Mucosa of rectum (tissue), 2 donors: ENCODE data around the gene SLC38A2.
A peak's percentile ranks its signal among the peaks of the same experiment; 100 is the strongest.

ENCODE experiments used
- H3K27ac ChIP-seq, 2 donors: one replicate each; pipeline ENCODE4 v1.7.0; 2013; ENCODE audit warnings: inconsistent platforms in 2 of 2, low read depth in 2 of 2, low read length in 2 of 2
- H3K27me3 ChIP-seq, 2 donors: one replicate each; pipeline ENCODE4 v1.7.0; 2013; ENCODE audit warnings: low read length in 2 of 2; ENCODE audit not compliant: control insufficient read depth in 2 of 2, insufficient read depth in 2 of 2
- H3K36me3 ChIP-seq, 2 donors: one replicate each; pipeline ENCODE4 v1.7.0; 2013; ENCODE audit warnings: low read length in 2 of 2; ENCODE audit not compliant: control insufficient read depth in 2 of 2, insufficient read depth in 2 of 2
- H3K4me1 ChIP-seq, 2 donors: one replicate each; pipeline ENCODE4 v1.7.0; 2013; ENCODE audit warnings: low read length in 2 of 2, mild to moderate bottlenecking in 1 of 2; ENCODE audit not compliant: control insufficient read depth in 2 of 2, insufficient read depth in 2 of 2
- H3K4me3 ChIP-seq, 2 donors: one replicate each; pipeline ENCODE4 v1.7.0; 2013; ENCODE audit warnings: low read length in 2 of 2
- H3K9ac ChIP-seq, 2 donors: one replicate each; pipeline ENCODE4 v1.7.0; 2013; ENCODE audit warnings: low read length in 2 of 2, low read depth in 1 of 2, mild to moderate bottlenecking in 1 of 2
- H3K9me3 ChIP-seq, 2 donors: one replicate each; pipeline ENCODE4 v1.7.0; 2013; ENCODE audit warnings: low read length in 2 of 2; ENCODE audit not compliant: control insufficient read depth in 2 of 2
- donor health status: healthy.
- donor health status: Normal muscosa, but diverticular disease.

The SLC38A2 gene

DNA sequence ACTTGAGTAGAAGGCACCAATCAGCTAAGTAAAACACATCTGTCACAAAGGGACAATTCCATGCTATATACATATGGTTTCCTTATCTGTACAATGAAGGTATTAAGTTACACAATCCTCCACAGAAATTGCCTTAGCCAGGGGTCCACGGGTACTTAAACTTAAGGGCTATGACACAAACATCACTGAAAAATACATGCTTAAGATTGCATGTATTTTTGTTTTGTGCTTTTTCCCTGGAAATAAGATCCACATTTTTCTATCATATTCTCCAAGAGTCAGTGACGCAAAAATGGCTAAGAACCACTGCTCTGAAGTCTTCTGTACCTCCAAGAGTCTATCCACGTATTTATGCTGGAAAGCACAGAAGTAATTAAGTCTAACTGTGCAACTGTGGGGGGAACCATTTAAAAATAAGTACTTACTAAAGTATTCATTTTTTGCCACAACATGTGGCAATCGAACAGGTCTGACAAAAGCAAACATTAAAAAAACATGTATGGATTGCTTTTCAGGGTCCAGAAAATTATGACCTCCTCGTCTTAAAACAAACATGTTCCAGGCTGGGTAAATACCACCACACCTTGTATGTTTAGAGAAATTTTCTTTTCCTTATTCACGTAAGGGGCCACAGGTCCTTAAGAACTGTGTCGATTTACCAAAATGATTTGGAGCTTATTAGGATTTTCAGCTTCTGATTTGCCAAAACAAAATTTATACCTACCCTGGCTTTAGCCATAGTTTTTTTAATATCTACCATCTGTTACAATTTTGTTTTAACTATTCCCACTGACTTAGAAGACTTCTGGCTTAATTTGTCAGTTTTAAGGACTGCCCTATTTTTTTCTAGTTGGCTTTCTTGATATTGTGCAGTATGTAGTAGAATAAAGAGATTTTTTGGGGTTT, 2.8 kb downstream of the SLC38A2 start:
- Histone ChIP-seq H3K27me3 (no peaks in the 10 kb centered on the region), H3K9ac (peak overlapping the region; percentile 94 to 95), H3K4me3 (peak overlapping the region; percentile 88 to 98), H3K27ac (peak overlapping the region; percentile 96 to 98), H3K9me3 (no peaks in the 10 kb centered on the region), H3K4me1 (peaks cover 52 to 60% of the 10 kb centered on the region in 2 donors), H3K36me3 (peaks cover 49 to 52% of the 10 kb centered on the region in 2 donors)

DNA sequence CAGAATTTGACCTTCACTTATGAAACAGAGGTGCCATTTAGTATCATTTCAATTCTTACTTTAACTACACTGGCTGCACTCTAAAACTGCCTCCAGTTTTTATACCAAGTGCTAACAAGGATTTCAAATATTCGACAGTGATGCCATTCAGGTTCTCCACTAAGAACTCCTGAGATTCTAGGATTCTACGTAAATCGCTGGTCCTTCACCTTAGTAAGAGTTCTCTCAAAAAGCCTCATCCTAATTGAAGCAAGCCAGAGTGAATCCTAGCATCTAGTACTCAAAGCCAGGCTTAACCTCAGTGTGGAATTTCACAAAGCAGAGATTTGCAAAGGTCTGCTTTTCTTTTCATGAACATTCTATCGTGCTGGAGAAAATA, 3.5 kb downstream of the SLC38A2 start:
- Histone ChIP-seq H3K9me3 (no peaks in the 10 kb centered on the region), H3K36me3 (peaks cover 54 to 59% of the 10 kb centered on the region in 2 donors), H3K27ac (peak overlapping the region; percentile 55 to 98), H3K9ac (peak overlapping the region; percentile 15 to 95), H3K27me3 (no peaks in the 10 kb centered on the region), H3K4me1 (peaks cover 52 to 59% of the 10 kb centered on the region in 2 donors), H3K4me3 (peak overlapping the region; percentile 88 to 98)

DNA sequence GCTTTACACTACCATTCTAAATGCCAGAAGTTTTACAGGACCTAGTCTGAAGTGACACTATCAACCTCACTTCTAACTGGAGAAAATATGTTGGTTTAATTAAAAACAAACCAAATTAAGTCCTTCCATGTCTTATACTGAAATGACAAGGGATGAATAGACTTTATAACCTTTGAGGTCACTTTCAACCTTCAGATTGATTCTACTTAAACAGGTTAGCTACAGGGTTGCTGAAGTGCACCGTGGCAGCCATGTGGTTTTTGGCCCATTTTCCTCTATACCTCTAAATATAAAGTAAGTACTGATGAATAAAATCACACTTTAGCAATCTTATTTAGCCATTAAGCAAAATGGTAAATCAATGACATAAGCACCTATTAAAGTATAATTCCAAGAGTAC, 3.9 kb downstream of the SLC38A2 start:
- peaks cover 48 to 55% of the 10 kb centered on the region in 2 donors for H3K4me1 ChIP-seq
- H3K9ac ChIP-seq: peak overlapping the region in 1 of 2 donors; percentile 95
- no peaks in the 10 kb centered on the region for H3K27me3 ChIP-seq
- H3K27ac ChIP-seq: peak overlapping the region in 1 of 2 donors; percentile 8
- peaks cover 58 to 63% of the 10 kb centered on the region in 2 donors for H3K36me3 ChIP-seq
- H3K4me3 ChIP-seq: peak overlapping the region; percentile 88 to 98
- H3K9me3 ChIP-seq: no peaks in the 10 kb centered on the region

DNA sequence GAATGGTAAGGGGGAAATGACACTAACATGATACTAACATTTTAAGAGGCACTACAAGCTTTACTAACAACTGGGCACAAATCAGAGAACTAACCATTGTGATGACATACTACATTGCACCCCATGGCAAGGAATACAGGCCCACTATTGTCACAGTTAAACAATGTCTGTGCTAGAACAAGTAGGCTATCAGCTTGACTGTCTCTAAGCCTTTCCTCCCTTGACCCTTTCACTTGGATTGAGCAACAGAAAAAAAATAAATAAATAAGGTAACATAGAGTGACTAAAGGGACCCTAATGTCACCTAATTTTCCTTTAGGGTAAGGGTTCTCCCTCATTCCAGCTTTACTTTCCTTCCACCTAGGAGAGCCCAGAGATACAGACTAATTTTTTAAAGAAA, 4.4 kb downstream of the SLC38A2 start:
- Histone ChIP-seq H3K4me1 (peaks cover 46 to 50% of the 10 kb centered on the region in 2 donors), H3K27me3 (no peaks in the 10 kb centered on the region), H3K4me3 (peak overlapping the region; percentile 8 to 37), H3K9me3 (no peaks in the 10 kb centered on the region), H3K36me3 (peaks cover 63 to 68% of the 10 kb centered on the region in 2 donors), H3K27ac (no peak overlapping the region), H3K9ac (peak overlapping the region in 1 of 2 donors; percentile 29)

DNA sequence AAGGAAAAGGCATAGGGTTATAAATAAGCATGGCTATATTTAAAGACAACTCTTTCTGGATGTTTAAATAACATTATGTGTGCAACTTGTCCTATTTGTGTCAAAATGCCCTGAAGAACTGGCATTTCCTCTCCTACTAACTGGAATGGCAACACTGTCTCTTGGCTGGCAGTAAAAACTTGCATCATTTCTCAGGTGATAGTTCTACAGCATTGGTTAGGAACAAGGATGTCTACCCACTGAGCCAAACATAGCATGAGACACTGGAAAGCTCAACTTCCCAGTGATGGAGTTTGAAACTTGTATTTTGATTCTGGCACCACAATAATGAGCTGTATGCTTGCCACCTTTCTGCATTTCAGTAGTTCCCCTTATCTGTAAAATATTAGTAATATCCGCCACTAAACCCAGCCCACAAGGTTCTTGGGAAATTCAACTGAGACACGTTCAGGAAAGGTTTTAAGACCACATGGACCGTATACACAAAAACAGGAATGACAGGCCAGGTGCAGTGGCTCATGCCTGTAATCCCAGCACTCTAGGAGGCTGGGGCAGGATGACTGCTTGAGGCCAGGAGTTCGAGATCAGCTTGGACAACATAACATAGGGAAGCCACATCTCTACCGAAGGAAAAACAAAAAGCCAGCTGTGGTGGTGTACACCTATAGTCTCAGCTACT, 5.1 kb downstream of the SLC38A2 start:
- Histone ChIP-seq H3K4me1 (peaks cover 46 to 50% of the 10 kb centered on the region in 2 donors), H3K36me3 (peaks cover 70 to 74% of the 10 kb centered on the region in 2 donors), H3K9me3 (no peaks in the 10 kb centered on the region), H3K27me3 (no peaks in the 10 kb centered on the region), H3K27ac (no peak overlapping the region), H3K9ac (peak overlapping the region in 1 of 2 donors; percentile 29), H3K4me3 (peak overlapping the region; percentile 8 to 37)

DNA sequence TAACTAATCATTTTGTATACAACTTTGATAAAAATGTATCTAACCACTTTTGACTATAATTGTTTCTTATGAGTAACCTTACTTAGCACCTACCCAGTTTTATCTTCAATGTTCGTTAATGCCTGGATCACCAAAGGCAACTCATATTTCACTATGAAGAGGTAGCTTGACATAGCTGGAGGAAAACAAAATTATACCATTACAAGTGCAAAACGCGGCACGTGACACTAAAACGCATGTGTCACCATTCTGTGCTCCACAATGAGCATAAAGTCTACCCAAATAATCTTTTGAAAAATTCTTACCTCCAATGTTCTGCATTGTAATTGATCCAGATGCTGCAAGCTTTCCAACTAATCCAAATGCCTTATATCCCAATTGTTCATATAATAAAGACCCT, 5.8 kb downstream of the SLC38A2 start:
- H3K4me1 ChIP-seq: peaks cover 46 to 50% of the 10 kb centered on the region in 2 donors
- no peaks in the 10 kb centered on the region for H3K27me3 ChIP-seq
- H3K36me3 ChIP-seq: peaks cover 77 to 81% of the 10 kb centered on the region in 2 donors
- no peak overlapping the region for H3K4me3 ChIP-seq
- no peak overlapping the region for H3K27ac ChIP-seq
- no peaks in the 10 kb centered on the region for H3K9me3 ChIP-seq
- no peak overlapping the region for H3K9ac ChIP-seq

DNA sequence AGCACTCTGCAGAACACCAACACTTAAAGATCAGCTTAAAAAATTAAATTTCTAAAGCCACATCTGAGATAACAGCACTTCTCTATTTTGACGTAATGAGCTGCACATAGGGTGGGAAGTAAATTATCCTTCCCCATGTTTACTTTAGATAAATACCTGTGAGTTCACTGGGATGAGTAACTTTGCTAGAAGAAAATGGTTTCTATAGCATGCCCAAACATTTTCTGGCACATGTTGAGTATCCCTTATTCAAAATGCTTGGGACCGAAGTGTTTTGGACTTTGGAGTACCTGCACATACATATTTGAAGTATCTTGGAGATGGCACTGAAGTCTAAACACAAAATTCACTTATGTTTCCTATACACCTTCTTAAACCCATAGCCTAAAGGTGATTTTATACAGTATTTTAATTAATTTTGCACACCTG, 6.6 kb downstream of the SLC38A2 start:
- Histone ChIP-seq H3K27ac (no peak overlapping the region), H3K4me3 (no peak overlapping the region)

DNA sequence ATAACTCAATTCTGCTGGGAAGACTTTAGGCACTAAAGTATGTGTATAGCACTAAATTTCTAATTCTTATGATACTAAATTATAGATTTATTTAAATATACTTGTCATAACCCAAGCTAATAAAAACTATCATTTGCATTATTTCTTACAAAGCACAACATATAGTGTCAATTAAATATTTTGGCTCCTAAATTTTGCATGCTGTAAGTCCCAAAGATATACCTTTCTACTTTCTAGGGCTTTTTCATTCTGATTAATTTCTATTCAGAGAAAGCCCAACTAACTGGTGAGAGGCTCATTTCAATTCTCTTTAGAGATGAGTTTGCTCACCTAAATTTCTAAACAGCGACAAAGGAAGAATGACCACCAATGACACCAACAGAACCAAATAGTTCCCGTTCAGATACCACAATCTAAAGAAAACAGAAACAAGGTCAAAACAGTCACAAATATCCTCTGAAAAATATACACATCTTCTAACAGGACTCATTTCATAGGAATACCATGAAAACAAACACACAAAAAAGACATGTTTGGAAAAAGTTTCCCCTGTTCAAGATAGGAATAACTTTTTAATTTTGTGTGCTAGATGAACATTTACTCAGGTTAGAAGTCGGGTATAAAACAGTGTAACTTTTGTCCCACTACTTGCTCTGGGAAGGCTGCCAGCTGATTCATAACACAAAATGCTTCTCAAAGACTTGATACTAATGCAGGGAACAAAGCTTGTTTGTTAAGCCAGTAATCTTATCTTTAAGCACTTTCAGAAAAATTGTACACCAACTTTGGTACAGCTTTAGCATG, 7.6 kb downstream of the SLC38A2 start:
- peaks cover 41 to 46% of the 10 kb centered on the region in 2 donors for H3K4me1 ChIP-seq
- H3K9me3 ChIP-seq: no peaks in the 10 kb centered on the region
- no peak overlapping the region for H3K27ac ChIP-seq
- H3K36me3 ChIP-seq: peaks cover 92 to 94% of the 10 kb centered on the region in 2 donors
- H3K27me3 ChIP-seq: no peaks in the 10 kb centered on the region
- no peak overlapping the region for H3K9ac ChIP-seq
- H3K4me3 ChIP-seq: peak overlapping the region in 1 of 2 donors; percentile 4

More for the DNA sequence above, 6.6 kb downstream of the SLC38A2 start:
- no peaks in the 10 kb centered on the region for H3K9me3 ChIP-seq
- peaks cover 46 to 50% of the 10 kb centered on the region in 2 donors for H3K4me1 ChIP-seq
- H3K27me3 ChIP-seq: no peaks in the 10 kb centered on the region
- H3K9ac ChIP-seq: no peak overlapping the region
- H3K36me3 ChIP-seq: peaks cover 84 to 89% of the 10 kb centered on the region in 2 donors

DNA sequence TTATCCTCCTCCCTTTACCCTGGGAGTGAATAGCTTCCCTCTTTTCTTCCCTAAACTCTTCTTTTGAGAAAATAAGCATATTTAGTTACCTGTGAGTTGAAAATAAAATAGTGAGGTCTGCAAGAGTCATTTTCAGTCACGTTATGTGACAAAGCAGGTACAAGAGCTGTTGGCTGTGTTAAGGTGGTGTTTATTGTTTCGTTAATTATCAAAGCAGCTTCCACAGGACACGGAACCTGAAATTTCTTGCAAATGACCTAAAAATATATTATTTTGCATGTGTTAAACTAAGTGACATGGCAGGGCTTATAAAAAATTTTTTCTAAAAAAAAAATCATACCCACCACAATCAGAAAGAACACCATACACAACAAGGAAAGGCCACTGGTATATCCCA, 8.3 kb downstream of the SLC38A2 start:
- H3K36me3 ChIP-seq: peaks cover 94 to 97% of the 10 kb centered on the region in 2 donors
- H3K27ac ChIP-seq: no peak overlapping the region

More for the DNA sequence above, 8.3 kb downstream of the SLC38A2 start:
- no peaks in the 10 kb centered on the region for H3K27me3 ChIP-seq
- no peak overlapping the region for H3K4me3 ChIP-seq
- peaks cover 35 to 42% of the 10 kb centered on the region in 2 donors for H3K4me1 ChIP-seq
- H3K9me3 ChIP-seq: no peaks in the 10 kb centered on the region
- H3K9ac ChIP-seq: no peak overlapping the region
